Naive thymus-derived CD8-positive, alpha-beta T cell (primary cell): ENCODE data around the gene NFE2L2. TPM values are rescaled to one million over a fixed set of nuclear protein-coding genes. Genes with fewer than 3 reads are reported as not detected.
A peak's percentile ranks its signal among the peaks of the same experiment; 100 is the strongest.

Experiments used
- ATAC-seq, 2 donors: fragments of 150-1000 bp; cut with Tn5 transposase in 1 of 2; sonication (Bioruptor Pico), chemical (Tn5 transposase) in 1 of 2; 1 replicate in 1 of 2; 2 replicates in 1 of 2; pipeline ENCODE4 v1.10.0; 2021; ENCODE audit warnings: mild to moderate bottlenecking in 2 of 2, moderate library complexity in 2 of 2
- POLR2A ChIA-PET: fragments of 350-600 bp; sonication (Branson Sonifier 250); formaldehyde crosslinking; loops from one replicate; lab custom pipeline; 2021; ENCODE audit warnings: antibody characterized with exemption; lab: Charles Lee
- DNase-seq, 10 donors: peaks; one replicate each; pipeline versions ENCODE4 v3.0.0 to v3.0.0-alpha.2; 2020 to 2022
- H3K27ac Mint-ChIP-seq, 10 donors: one replicate each; pipeline ENCODE4 v1.8.0; 2020 to 2022; ENCODE audit warnings: mild to moderate bottlenecking in 10 of 10, mixed read lengths in 10 of 10, moderate library complexity in 4 of 10, inconsistent platforms in 1 of 10
- H3K27me3 Mint-ChIP-seq, 5 donors: one replicate each; pipeline ENCODE4 v1.8.0; 2021 to 2022; ENCODE audit warnings: mixed read lengths in 5 of 5
- H3K36me3 Mint-ChIP-seq, 3 donors: one replicate each; pipeline ENCODE4 v1.8.0; 2020 to 2022; ENCODE audit warnings: mixed read lengths in 3 of 3, mild to moderate bottlenecking in 2 of 3, inconsistent platforms in 1 of 3
- H3K4me1 Mint-ChIP-seq, 4 donors: one replicate each; pipeline ENCODE4 v1.8.0; 2021 to 2022; ENCODE audit warnings: mixed read lengths in 4 of 4
- H3K4me3 Mint-ChIP-seq, 10 donors: one replicate each; pipeline ENCODE4 v1.8.0; 2020 to 2022; ENCODE audit warnings: mild to moderate bottlenecking in 10 of 10, mixed read lengths in 10 of 10, moderate library complexity in 6 of 10, inconsistent platforms in 1 of 10
- H3K9me3 Mint-ChIP-seq, 9 donors: one replicate each; pipeline ENCODE4 v1.8.0; 2020 to 2022; ENCODE audit warnings: mixed read lengths in 9 of 9, mild to moderate bottlenecking in 3 of 9, inconsistent platforms in 1 of 9, moderate library complexity in 1 of 9
- polyA plus RNA-seq, 3 donors: library from polyadenylated mRNA; unstranded; fragments of 300-500 nt; fragmentation: Illumina TruSeq; gene quantifications; one replicate each; pipeline ENCODE4 v1.2.3, GENCODE V29; 2021
- total RNA-seq, 8 experiments: library from RNA in 2 of 8; stranded (reverse) in 2 of 8; gene quantifications; one replicate each; pipeline ENCODE4 v1.2.3 and lab custom pipeline; 2021 to 2026

NFE2L2 gene
- total and polyA plus RNA-seq, 5 experiments from 2014 or later, result 48.2 to 96.9 (median 57.8) TPM

DNA sequence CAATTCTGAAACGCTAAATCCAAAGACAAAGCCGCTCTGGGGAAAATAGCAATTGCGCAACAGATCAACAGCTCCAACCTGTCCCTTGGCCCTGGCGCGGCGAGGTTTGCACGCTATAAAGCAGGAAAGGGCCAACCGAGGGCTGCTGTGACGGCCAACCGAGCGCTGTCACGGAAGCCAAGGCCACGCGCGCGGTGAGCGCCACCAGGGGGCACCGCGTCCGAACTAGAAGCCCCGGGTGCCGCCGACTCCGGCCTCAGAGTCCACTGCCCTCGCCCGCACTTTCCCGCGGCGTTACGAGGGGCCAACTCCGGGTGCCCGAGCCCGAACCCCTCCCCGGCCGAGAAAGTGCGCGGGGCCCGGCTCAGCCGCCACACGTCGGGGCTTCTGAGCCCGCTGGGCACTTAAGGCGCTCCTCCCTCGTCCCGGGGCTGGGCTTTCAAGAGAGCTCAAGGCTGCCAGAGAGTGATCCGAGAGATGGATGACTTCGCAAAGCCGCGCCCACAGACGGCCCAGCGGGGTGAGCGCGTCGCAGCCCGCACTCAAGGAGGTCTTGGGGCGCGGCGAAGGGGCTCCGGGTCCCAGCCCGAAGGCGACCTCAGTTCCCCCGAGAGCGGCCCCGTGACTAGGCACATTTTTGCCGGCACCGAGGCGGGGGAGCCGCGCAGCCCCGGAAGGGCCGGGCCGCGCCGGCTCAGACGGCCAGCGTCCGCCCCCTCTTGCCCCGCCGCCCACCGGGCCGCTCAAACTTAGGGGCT lies 897 bp downstream of the NFE2L2 start:
- H3K9me3 Mint-ChIP-seq, result no peaks in the 10 kb centered on the region
- peaks cover 0 to 11% (median 7%) of the 10 kb centered on the region in 3 donors for H3K36me3 Mint-ChIP-seq
- ATAC-seq (peak; percentile 68 to 69), DNase-seq (peak; percentile 86 to 98 (median 94))
- POLR2A ChIA-PET, result interaction anchor here (0.5 to 5.5 kb wide), 42 partner anchors 9 to 1188 kb away, joined by 3 to 213 read pairs (median 8); partner anchors contain the start of genes AGPS, HNRNPA3, PJVK and PRKRA
- peak overlapping the region; percentile 90 to 99 (median 96) for H3K4me3 Mint-ChIP-seq
- H3K27me3 Mint-ChIP-seq, result no peaks in the 10 kb centered on the region
- peaks cover 16 to 61% (median 52%) of the 10 kb centered on the region in 4 donors for H3K4me1 Mint-ChIP-seq
- peak overlapping the region; percentile 89 to 100 (median 96) for H3K27ac Mint-ChIP-seq

DNA sequence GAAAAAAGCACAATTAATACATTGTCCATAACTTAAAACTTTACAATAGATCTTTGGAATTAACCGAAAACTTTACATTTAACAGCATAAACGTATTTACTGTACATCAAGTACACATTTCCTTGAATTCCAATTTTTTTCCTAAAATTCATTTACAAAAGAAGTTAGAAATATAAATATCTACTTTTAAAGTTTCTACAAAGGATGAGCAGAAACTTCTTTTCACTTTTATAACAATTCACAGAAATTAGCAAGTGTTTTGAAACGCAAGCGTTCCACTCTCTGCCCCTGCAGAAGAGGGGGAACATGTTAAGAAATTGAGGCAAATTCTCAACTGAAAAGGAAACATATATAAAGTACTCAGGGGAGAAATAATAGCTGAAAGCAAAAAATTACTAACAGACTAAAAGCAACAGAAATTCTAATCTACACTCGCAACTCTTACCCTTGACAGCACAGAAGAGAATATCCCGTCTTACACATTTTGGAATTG lies 1.5 kb downstream of the NFE2L2 start:
- DNase-seq (no peak), ATAC-seq (no peak)
- H3K4me1 Mint-ChIP-seq, result peaks cover 16 to 67% (median 58%) of the 10 kb centered on the region in 4 donors
- no peaks in the 10 kb centered on the region for H3K9me3 Mint-ChIP-seq
- POLR2A ChIA-PET, result interaction anchor here (0.6 to 5.5 kb wide), 32 partner anchors 9 to 1188 kb away, joined by 3 to 213 read pairs (median 13); partner anchors contain the start of genes AGPS, HNRNPA3, PJVK and PRKRA
- H3K4me3 Mint-ChIP-seq, result peak overlapping the region; percentile 90 to 99 (median 94)
- peak overlapping the region; percentile 89 to 100 (median 96) for H3K27ac Mint-ChIP-seq
- no peaks in the 10 kb centered on the region for H3K27me3 Mint-ChIP-seq
- H3K36me3 Mint-ChIP-seq, result peaks cover 0 to 15% (median 12%) of the 10 kb centered on the region in 3 donors

DNA sequence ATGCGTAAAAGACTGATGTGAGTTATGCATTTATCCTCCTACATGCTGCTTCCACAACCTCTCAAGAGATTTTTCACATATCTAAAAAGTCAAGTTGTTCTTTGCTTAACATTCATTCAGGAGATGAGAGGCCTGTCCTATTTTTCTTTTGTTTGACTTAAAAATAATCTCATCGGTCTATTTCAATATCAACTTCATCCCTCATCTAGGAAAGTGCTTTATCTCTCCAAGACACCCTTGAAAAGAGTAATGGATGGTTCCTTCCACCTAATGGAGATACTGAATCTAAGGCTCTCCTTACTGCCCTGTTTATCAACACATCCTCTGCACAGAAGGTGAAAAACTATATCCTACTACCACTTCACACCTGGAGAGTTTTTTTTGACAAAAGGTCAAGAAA lies 2.4 kb downstream of the NFE2L2 start:
- ATAC-seq (no peak), DNase-seq (no peak)
- Mint-ChIP-seq H3K4me3 (peak overlapping the region; percentile 90 to 99 (median 94)), H3K27me3 (no peaks in the 10 kb centered on the region), H3K36me3 (peaks cover 0 to 16% (median 13%) of the 10 kb centered on the region in 3 donors), H3K27ac (peak overlapping the region; percentile 72 to 99 (median 92)), H3K4me1 (peaks cover 17 to 71% (median 64%) of the 10 kb centered on the region in 4 donors), H3K9me3 (no peaks in the 10 kb centered on the region)
- POLR2A ChIA-PET, result interaction anchor here (1.3 to 4.8 kb wide), 7 partner anchors 22 to 97 kb away, joined by 4 to 213 read pairs (median 35); partner anchors contain the start of gene HNRNPA3

DNA sequence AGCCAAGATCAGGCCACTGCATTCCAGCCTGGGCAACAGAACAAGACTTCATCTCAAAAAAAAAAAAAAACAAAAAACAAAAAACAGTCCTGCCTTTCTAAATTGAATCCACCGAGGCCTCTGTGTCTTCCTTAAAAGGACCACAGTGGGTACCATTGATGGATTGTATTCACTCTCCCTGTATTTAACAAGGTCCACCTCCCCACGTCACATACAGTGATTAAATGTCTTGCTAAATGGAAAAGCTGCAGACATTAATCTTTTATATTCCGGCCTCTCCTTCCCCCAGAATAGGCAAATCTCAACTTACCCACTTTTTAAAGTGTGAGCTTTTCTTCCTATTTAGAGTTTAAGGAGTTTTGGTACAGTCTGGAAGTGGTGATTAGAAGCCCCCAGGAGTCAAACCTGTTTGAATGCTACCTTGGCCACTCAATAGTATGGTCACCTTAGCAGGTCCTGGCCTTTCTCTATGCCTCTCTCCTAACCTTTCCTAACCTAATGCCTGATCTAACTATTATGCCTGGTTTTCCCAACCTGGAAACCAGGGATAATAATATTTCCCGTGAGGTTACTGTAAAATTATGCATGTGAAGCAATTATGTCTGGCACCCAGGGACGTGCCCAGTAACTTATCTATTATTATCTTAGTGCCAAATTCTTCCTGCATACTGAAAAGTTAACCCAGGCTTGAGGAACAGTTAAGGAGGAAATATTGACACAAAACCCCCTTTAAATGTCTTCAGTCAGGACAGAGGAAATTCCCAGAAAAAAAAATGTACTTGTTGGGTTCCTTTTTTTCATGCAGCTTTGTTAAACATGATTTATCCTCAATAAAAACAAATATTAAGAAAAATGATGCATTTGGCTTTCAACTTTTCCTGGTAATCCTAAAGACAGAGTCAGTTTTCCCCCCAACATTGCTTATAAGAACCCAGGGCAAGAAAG lies 3.1 kb downstream of the NFE2L2 start:
- DNase-seq (no peak), ATAC-seq (no peak)
- peak overlapping the region; percentile 90 to 99 (median 94) for H3K4me3 Mint-ChIP-seq
- peaks cover 16 to 72% (median 65%) of the 10 kb centered on the region in 4 donors for H3K4me1 Mint-ChIP-seq
- POLR2A ChIA-PET, result interaction anchor here (0.6 to 1.1 kb wide), 5 partner anchors 16 to 97 kb away, joined by 3 to 4 read pairs (median 3); partner anchors contain the start of gene HNRNPA3
- H3K36me3 Mint-ChIP-seq, result peaks cover 0 to 17% (median 13%) of the 10 kb centered on the region in 3 donors
- no peaks in the 10 kb centered on the region for H3K27me3 Mint-ChIP-seq
- peak overlapping the region; percentile 72 to 99 (median 92) for H3K27ac Mint-ChIP-seq
- H3K9me3 Mint-ChIP-seq, result no peaks in the 10 kb centered on the region

DNA sequence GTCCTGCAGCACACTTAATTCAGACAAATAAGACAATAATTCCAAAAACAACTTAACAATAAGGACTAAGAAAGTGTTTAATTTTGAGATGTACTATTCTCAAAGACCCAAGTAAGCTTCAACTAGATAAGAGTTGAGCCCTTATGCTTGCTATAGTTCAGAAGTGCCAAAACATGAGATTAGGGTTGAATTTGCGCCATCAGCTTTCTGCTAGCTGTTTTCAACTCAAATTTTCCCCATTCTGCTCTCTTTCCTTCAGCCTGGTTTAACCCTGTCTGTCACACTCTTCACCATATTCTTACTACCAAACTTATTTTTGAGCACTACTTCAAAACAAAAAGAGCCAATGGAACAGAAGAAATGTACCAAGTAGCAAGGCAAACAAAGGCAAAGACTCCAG lies 4.1 kb downstream of the NFE2L2 start:
- H3K9me3 Mint-ChIP-seq, result no peaks in the 10 kb centered on the region
- ATAC-seq (no peak), DNase-seq (no peak)
- H3K36me3 Mint-ChIP-seq, result peaks cover 0 to 22% (median 13%) of the 10 kb centered on the region in 3 donors
- peak overlapping the region in 9 of 10 donors; percentile 52 to 89 (median 75) for H3K27ac Mint-ChIP-seq
- no peaks in the 10 kb centered on the region for H3K27me3 Mint-ChIP-seq
- POLR2A ChIA-PET, result interaction anchor here (0.7 to 1.0 kb wide), 3 partner anchors 50 to 96 kb away, joined by 3 to 4 read pairs (median 3); no protein-coding TSS in a partner anchor
- H3K4me1 Mint-ChIP-seq, result peaks cover 21 to 70% (median 65%) of the 10 kb centered on the region in 4 donors
- peak overlapping the region; percentile 59 to 99 (median 82) for H3K4me3 Mint-ChIP-seq

DNA sequence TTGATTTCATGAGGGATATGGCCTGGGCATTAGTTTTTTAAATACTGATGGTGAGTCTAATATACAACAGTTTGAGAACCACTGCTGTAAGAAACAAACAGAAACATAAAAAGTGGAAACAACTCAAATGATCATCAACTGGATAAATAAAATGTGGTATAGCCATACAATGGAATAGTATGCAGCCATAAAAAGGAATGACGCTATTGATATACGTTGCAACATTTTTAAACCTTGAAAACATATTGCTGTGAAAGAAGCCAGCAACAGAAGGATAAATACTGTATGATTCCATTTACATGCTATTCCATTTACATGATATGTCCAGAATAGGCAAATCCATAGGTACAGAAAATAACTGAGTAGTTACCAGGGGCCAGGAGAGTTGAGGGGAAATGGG lies 6.5 kb downstream of the NFE2L2 start:
- Mint-ChIP-seq H3K4me3 (peak overlapping the region in 8 of 10 donors; percentile 1 to 95 (median 54)), H3K27me3 (no peaks in the 10 kb centered on the region), H3K4me1 (peaks cover 32 to 91% (median 86%) of the 10 kb centered on the region in 4 donors), H3K36me3 (peaks cover 0 to 37% (median 13%) of the 10 kb centered on the region in 3 donors), H3K9me3 (no peaks in the 10 kb centered on the region), H3K27ac (peak overlapping the region in 4 of 10 donors; percentile 31 to 77 (median 45))
- ATAC-seq (no peak), DNase-seq (no peak)
- POLR2A ChIA-PET, result interaction anchor here (1.4 kb wide), 1 partner anchor 15 kb away, joined by 3 read pairs; no protein-coding TSS in a partner anchor

DNA sequence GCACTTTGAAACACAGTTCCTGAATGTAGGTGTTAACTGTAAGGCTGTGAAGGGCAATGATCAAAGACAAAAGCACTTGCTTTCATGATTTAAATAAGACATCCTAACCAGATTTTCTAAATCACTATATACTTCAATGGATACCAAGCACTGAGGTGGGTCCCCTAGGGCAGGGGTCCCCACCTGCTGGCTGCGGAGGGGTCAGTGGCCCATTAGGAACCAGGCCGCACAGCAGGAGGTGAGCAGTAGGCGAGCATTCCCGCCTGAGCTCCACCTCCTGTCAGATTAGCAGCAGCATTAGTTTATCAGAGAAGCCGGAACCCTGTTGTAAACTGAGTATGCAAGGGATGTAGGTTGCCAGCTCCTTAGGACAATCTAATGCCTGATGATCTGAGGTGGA lies 7.1 kb downstream of the NFE2L2 start:
- Mint-ChIP-seq H3K4me1 (peaks cover 38 to 97% (median 91%) of the 10 kb centered on the region in 4 donors), H3K27ac (peak overlapping the region; percentile 9 to 88 (median 60)), H3K4me3 (peak overlapping the region; percentile 26 to 95 (median 65)), H3K27me3 (no peaks in the 10 kb centered on the region), H3K36me3 (peaks cover 0 to 41% (median 13%) of the 10 kb centered on the region in 3 donors), H3K9me3 (no peaks in the 10 kb centered on the region)
- POLR2A ChIA-PET, result interaction anchor here (0.6 to 1.4 kb wide), 3 partner anchors 8 to 45 kb away, joined by 4 to 7 read pairs (median 6); partner anchors contain the start of genes HNRNPA3 and NFE2L2
- DNase-seq, result no peak
- ATAC-seq, result peak; percentile 29 to 42

DNA sequence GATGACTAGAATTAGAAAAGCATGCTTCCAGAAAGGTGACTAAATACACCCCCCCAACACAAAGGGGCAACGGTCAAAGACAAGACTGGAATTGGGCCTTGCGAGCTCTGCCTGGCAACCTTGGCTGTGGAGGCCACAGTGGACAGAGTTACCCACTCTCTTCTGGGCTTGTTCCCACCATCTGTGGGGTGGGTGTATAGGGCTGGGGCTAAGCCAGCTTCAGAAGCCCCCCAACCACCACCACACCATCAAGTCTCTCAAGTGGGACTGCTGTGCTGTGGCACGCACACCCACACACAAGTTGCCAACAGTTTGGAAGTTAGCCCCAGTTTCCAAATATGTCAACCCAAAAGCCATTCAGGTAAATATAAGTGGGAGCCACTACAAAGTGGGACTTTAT lies 7.8 kb downstream of the NFE2L2 start:
- DNase-seq (no peak), ATAC-seq (no peak)
- Mint-ChIP-seq H3K27ac (peak overlapping the region in 7 of 10 donors; percentile 22 to 76 (median 69)), H3K4me1 (peaks cover 41 to 98% (median 92%) of the 10 kb centered on the region in 4 donors), H3K36me3 (peaks cover 0 to 46% (median 17%) of the 10 kb centered on the region in 3 donors), H3K27me3 (no peaks in the 10 kb centered on the region), H3K9me3 (no peaks in the 10 kb centered on the region), H3K4me3 (peak overlapping the region in 9 of 10 donors; percentile 55 to 95 (median 66))
- POLR2A ChIA-PET, result interaction anchor here (0.9 to 2.0 kb wide), 3 partner anchors 8 to 29 kb away, joined by 6 to 7 read pairs (median 6); partner anchors contain the start of gene NFE2L2

DNA sequence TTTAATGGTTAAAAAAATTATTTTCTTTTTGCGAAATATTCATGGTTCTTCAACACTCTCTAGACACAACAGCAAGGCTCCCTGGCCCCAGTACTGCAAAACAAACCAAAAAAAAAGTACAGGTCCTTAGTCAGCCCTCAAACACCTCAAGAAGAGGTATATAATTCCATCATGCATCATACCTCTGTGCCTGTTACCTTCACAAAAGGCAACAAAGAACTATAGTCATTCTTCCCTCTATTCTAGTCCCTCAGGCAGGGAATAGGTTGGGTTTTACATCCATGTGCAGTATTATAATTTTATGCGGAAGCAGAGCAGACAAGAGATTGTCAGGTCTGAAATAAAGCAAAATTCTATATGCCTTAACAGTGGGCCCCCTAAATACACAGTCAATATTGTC lies 8.5 kb downstream of the NFE2L2 start:
- Mint-ChIP-seq H3K27ac (peak overlapping the region in 6 of 10 donors; percentile 11 to 76 (median 38)), H3K36me3 (peaks cover 4 to 51% (median 17%) of the 10 kb centered on the region in 3 donors), H3K4me3 (peak overlapping the region in 9 of 10 donors; percentile 40 to 95 (median 66)), H3K9me3 (no peaks in the 10 kb centered on the region), H3K27me3 (no peaks in the 10 kb centered on the region), H3K4me1 (peaks cover 46 to 98% (median 92%) of the 10 kb centered on the region in 4 donors)
- POLR2A ChIA-PET, result interaction anchor here (0.6 to 4.4 kb wide), 4 partner anchors 8 to 44 kb away, joined by 3 to 26 read pairs (median 6); partner anchors contain the start of gene NFE2L2
- DNase-seq, result no peak
- ATAC-seq, result no peak

DNA sequence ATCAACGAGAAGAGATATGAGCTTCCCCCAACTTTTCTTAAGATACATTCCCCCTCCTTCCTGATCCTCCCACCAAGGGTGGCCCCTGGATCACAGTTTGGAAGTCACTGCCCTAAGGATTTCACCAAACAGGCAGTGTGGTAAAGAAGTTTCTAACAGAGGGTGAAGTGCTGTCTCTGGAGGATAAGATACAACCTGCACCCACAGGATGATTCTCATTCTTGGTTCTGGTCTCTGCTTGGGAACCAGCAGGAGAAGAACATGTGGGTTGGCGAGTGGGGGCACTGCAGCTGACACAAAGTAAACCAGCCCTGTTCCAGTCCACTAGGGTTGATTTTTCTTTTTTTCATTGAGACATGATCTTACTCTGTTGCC lies 9.3 kb downstream of the NFE2L2 start:
- H3K36me3 Mint-ChIP-seq, result peaks cover 4 to 52% (median 17%) of the 10 kb centered on the region in 3 donors
- DNase-seq, result no peak
- H3K9me3 Mint-ChIP-seq, result no peaks in the 10 kb centered on the region
- ATAC-seq, result no peak
- H3K4me1 Mint-ChIP-seq, result peaks cover 43 to 98% (median 92%) of the 10 kb centered on the region in 4 donors
- H3K27me3 Mint-ChIP-seq, result no peaks in the 10 kb centered on the region
- peak overlapping the region in 9 of 10 donors; percentile 36 to 76 (median 61) for H3K27ac Mint-ChIP-seq
- peak overlapping the region in 8 of 10 donors; percentile 0 to 95 (median 61) for H3K4me3 Mint-ChIP-seq
- POLR2A ChIA-PET, result interaction anchor here (0.6 to 4.4 kb wide), 3 partner anchors 9 to 138 kb away, joined by 5 to 26 read pairs (median 6); partner anchors contain the start of gene NFE2L2
